Aortic smooth muscle cell (primary cell): Measurements from ENCODE around the gene USP17L28. TPM values are rescaled to one million over a fixed set of nuclear protein-coding genes. Genes with fewer than 3 reads are reported as not detected.

Experiments used
- total RNA-seq: library from RNA; depleted of rRNA; stranded (reverse); fragments of >200 nt; gene quantifications from 2 replicates; pipeline ENCODE4 v1.2.3, GENCODE V29; 2014

USP17L28 gene, protein sequence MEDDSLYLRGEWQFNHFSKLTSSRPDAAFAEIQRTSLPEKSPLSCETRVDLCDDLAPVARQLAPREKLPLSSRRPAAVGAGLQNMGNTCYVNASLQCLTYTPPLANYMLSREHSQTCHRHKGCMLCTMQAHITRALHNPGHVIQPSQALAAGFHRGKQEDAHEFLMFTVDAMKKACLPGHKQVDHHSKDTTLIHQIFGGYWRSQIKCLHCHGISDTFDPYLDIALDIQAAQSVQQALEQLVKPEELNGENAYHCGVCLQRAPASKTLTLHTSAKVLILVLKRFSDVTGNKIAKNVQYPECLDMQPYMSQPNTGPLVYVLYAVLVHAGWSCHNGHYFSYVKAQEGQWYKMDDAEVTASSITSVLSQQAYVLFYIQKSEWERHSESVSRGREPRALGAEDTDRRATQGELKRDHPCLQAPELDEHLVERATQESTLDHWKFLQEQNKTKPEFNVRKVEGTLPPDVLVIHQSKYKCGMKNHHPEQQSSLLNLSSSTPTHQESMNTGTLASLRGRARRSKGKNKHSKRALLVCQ
- not detected in 2 replicates for total RNA-seq

DNA sequence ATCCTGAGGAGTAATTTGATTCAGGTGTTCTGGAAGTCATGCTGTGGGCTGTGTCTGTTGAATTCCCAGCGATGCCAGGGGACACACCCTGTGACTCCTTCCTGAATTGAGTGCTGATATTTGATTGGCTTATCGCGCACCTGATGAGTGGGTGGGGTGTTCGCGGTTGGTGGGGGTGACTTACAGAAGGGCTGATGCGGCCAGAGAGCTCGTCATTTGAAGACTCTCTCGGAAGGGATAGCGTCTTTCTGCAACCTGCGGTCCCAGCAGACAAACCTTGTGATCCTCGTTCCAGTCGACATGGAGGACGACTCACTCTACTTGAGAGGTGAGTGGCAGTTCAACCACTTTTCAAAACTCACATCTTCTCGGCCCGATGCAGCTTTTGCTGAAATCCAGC is at the start of gene USP17L28:
Gene USP17L28, plus strand, starts transcription at position 301 of the 400 bp plus-strand sequence. Its CDS starts 0 bp downstream, at position 301.

DNA sequence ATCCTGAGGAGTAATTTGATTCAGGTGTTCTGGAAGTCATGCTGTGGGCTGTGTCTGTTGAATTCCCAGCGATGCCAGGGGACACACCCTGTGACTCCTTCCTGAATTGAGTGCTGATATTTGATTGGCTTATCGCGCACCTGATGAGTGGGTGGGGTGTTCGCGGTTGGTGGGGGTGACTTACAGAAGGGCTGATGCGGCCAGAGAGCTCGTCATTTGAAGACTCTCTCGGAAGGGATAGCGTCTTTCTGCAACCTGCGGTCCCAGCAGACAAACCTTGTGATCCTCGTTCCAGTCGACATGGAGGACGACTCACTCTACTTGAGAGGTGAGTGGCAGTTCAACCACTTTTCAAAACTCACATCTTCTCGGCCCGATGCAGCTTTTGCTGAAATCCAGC is 23.8 kb upstream of the USP17L28 start, which contains the start of gene USP17L24:
Gene USP17L24, plus strand, starts transcription at position 301 of the 400 bp plus-strand sequence. Its CDS starts 0 bp downstream, at position 301.

DNA sequence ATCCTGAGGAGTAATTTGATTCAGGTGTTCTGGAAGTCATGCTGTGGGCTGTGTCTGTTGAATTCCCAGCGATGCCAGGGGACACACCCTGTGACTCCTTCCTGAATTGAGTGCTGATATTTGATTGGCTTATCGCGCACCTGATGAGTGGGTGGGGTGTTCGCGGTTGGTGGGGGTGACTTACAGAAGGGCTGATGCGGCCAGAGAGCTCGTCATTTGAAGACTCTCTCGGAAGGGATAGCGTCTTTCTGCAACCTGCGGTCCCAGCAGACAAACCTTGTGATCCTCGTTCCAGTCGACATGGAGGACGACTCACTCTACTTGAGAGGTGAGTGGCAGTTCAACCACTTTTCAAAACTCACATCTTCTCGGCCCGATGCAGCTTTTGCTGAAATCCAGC is 19.1 kb upstream of the USP17L28 start, which contains the start of gene USP17L25:
Gene USP17L25, plus strand, starts transcription at position 301 of the 400 bp plus-strand sequence. Its CDS starts 0 bp downstream, at position 301.

DNA sequence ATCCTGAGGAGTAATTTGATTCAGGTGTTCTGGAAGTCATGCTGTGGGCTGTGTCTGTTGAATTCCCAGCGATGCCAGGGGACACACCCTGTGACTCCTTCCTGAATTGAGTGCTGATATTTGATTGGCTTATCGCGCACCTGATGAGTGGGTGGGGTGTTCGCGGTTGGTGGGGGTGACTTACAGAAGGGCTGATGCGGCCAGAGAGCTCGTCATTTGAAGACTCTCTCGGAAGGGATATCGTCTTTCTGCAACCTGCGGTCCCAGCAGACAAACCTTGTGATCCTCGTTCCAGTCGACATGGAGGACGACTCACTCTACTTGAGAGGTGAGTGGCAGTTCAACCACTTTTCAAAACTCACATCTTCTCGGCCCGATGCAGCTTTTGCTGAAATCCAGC is 14.3 kb upstream of the USP17L28 start, which contains the start of gene USP17L26:
Gene USP17L26, plus strand, starts transcription at position 301 of the 400 bp plus-strand sequence. Its CDS starts 0 bp downstream, at position 301.

DNA sequence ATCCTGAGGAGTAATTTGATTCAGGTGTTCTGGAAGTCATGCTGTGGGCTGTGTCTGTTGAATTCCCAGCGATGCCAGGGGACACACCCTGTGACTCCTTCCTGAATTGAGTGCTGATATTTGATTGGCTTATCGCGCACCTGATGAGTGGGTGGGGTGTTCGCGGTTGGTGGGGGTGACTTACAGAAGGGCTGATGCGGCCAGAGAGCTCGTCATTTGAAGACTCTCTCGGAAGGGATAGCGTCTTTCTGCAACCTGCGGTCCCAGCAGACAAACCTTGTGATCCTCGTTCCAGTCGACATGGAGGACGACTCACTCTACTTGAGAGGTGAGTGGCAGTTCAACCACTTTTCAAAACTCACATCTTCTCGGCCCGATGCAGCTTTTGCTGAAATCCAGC is 9.6 kb upstream of the USP17L28 start, which contains the start of gene USP17L5:
Gene USP17L5, plus strand, starts transcription at position 301 of the 400 bp plus-strand sequence. Its CDS starts 0 bp downstream, at position 301.

DNA sequence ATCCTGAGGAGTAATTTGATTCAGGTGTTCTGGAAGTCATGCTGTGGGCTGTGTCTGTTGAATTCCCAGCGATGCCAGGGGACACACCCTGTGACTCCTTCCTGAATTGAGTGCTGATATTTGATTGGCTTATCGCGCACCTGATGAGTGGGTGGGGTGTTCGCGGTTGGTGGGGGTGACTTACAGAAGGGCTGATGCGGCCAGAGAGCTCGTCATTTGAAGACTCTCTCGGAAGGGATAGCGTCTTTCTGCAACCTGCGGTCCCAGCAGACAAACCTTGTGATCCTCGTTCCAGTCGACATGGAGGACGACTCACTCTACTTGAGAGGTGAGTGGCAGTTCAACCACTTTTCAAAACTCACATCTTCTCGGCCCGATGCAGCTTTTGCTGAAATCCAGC is 4.8 kb upstream of the USP17L28 start, which contains the start of gene USP17L27:
Gene USP17L27, plus strand, starts transcription at position 301 of the 400 bp plus-strand sequence. Its CDS starts 0 bp downstream, at position 301.

DNA sequence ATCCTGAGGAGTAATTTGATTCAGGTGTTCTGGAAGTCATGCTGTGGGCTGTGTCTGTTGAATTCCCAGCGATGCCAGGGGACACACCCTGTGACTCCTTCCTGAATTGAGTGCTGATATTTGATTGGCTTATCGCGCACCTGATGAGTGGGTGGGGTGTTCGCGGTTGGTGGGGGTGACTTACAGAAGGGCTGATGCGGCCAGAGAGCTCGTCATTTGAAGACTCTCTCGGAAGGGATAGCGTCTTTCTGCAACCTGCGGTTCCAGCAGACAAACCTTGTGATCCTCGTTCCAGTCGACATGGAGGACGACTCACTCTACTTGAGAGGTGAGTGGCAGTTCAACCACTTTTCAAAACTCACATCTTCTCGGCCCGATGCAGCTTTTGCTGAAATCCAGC is 4.6 kb downstream of the USP17L28 start, which contains the start of gene USP17L29:
Gene USP17L29, plus strand, starts transcription at position 301 of the 400 bp plus-strand sequence. Its CDS starts 0 bp downstream, at position 301.

DNA sequence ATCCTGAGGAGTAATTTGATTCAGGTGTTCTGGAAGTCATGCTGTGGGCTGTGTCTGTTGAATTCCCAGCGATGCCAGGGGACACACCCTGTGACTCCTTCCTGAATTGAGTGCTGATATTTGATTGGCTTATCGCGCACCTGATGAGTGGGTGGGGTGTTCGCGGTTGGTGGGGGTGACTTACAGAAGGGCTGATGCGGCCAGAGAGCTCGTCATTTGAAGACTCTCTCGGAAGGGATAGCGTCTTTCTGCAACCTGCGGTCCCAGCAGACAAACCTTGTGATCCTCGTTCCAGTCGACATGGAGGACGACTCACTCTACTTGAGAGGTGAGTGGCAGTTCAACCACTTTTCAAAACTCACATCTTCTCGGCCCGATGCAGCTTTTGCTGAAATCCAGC is 14.1 kb downstream of the USP17L28 start, which contains the start of gene USP17L30:
Gene USP17L30, plus strand, starts transcription at position 301 of the 400 bp plus-strand sequence. Its CDS starts 0 bp downstream, at position 301.

Other genes starting within 250 kb of the USP17L28 start
- not detected in 2 replicates for gene FAM90A26, start 178.5 kb upstream of the USP17L28 start, total RNA-seq
- gene USP17L10, start 138.2 kb upstream of the USP17L28 start, total RNA-seq: not detected in 2 replicates
- gene USP17L11, start 133.5 kb upstream of the USP17L28 start, total RNA-seq: not detected in 2 replicates
- not detected in 2 replicates for gene USP17L12, start 128.7 kb upstream of the USP17L28 start, total RNA-seq
- not detected in 2 replicates for gene USP17L13, start 124.0 kb upstream of the USP17L28 start, total RNA-seq
- gene USP17L15, start 114.5 kb upstream of the USP17L28 start, total RNA-seq: not detected in 2 replicates
- gene USP17L17, start 105.0 kb upstream of the USP17L28 start, total RNA-seq: not detected in 2 replicates
- gene USP17L18, start 100.3 kb upstream of the USP17L28 start, total RNA-seq: not detected in 2 replicates
- gene USP17L19, start 95.5 kb upstream of the USP17L28 start, total RNA-seq: not detected in 2 replicates
- not detected in 2 replicates for gene USP17L20, start 90.8 kb upstream of the USP17L28 start, total RNA-seq
- gene USP17L21, start 86.0 kb upstream of the USP17L28 start, total RNA-seq: not detected in 2 replicates
- not detected in 2 replicates for gene USP17L22, start 81.3 kb upstream of the USP17L28 start, total RNA-seq
- gene USP17L24, start 23.7 kb upstream of the USP17L28 start, total RNA-seq: not detected in 2 replicates
- gene USP17L25, start 19.0 kb upstream of the USP17L28 start, total RNA-seq: not detected in 2 replicates
- not detected in 2 replicates for gene USP17L26, start 14.2 kb upstream of the USP17L28 start, total RNA-seq
- not detected in 2 replicates for gene USP17L5, start 9.5 kb upstream of the USP17L28 start, total RNA-seq
- not detected in 2 replicates for gene USP17L27, start 4.7 kb upstream of the USP17L28 start, total RNA-seq
- not detected in 2 replicates for gene USP17L29, start 4.7 kb downstream of the USP17L28 start, total RNA-seq
- not detected in 2 replicates for gene USP17L30, start 14.2 kb downstream of the USP17L28 start, total RNA-seq
- not detected in 2 replicates for gene DEFB131A, start 95.5 kb downstream of the USP17L28 start, total RNA-seq